Measurements from ENCODE around the gene B4GALT2. TPM values are rescaled to one million over a fixed set of nuclear protein-coding genes. Genes with fewer than 3 reads are reported as not detected.

Gene B4GALT2
- total RNA-seq, 1 experiment from 2014 or later = 70.9 TPM

DNA sequence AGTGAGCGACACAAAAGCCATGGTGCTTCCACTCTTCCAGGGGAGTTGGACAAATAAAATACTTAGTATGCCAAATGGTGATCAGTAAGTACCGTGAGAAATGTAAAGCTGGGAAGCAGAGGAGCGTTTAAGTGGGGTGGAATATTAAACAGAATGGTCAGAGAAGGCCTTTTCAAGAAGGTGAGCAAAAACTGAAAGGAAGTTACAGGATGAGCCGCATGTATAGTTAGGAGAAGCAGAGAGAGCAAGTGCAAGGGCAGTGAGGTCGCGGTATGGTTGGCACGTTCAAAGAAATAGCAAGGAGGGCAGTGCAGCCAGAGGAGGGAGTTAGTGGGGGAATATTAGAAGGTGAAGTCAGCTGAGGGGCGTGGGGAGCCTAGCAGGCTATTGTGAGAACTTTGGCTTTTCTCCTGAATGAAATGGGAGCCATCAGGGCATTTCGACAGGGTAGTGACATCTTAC, 5.0 kb upstream of the B4GALT2 start:
- H3K9me3 Mint-ChIP-seq = no peaks in the 10 kb centered on the region
- H3K36me3 Mint-ChIP-seq (ENCODE audit: insufficient read depth in 1 of 3, low read depth in 3 of 3) = peaks cover 23 to 53% (median 38%) of the 10 kb centered on the region in 3 experiments; a peak in 6 of 7 replicates
- H3K4me1 Mint-ChIP-seq = peaks cover 31 to 43% of the 10 kb centered on the region in 2 experiments
- Histone ChIP-seq H4K5ac (ENCODE audit: insufficient read length, low read depth, low read length) (no peak overlapping the region), H3K27ac (ENCODE audit: insufficient read length, low read depth, low read length) (no peak overlapping the region), H4K20me1 (ENCODE audit: control insufficient read depth, insufficient read depth, insufficient read length) (no peaks in the 10 kb centered on the region), H3K79me2 (ENCODE audit: insufficient read depth, low read length) (peaks cover 3% of the 10 kb centered on the region; the same call in 1 of the 2 replicates), H3T11ph (ENCODE audit: low read length) (no peak overlapping the region), H3K56ac (ENCODE audit: insufficient read length, low read depth, low read length) (no peak overlapping the region), H2BK15ac (ENCODE audit: low read depth, low read length) (no peak overlapping the region), H3K23me2 (ENCODE audit: insufficient read length, low read depth, low read length, poor library complexity, severe bottlenecking) (peaks cover 22% of the 10 kb centered on the region), H3K4ac (ENCODE audit: low read depth, low read length) (no peak overlapping the region), H3K23ac (ENCODE audit: insufficient read length, low read depth, low read length) (no peak overlapping the region), H2AFZ (ENCODE audit: low read length) (no peak overlapping the region), H3K4me2 (ENCODE audit: insufficient read depth, insufficient read length, low read length) (peak overlapping the region; percentile 82), H3K9ac (ENCODE audit: extremely low read depth, insufficient read length, low read length) (peak overlapping the region; percentile 10), H3K79me1 (ENCODE audit: insufficient read depth, low read depth, low read length, poor library complexity, severe bottlenecking) (peaks cover 9% of the 10 kb centered on the region), H4K8ac (replicated peaks; ENCODE audit: insufficient read length, low read depth, low read length) (no peak overlapping the region), H2BK120ac (ENCODE audit: low read depth, low read length, poor library complexity, severe bottlenecking) (no peak overlapping the region), H3K27me3 (ENCODE audit: insufficient read depth, low read length) (no peaks in the 10 kb centered on the region), H4K91ac (ENCODE audit: insufficient read length, low read depth, low read length) (no peak overlapping the region), H2BK12ac (ENCODE audit: insufficient read length, low read depth, low read length) (no peak overlapping the region), H3K9me3 (ENCODE audit: control insufficient read depth, low read depth, low read length) (no peaks in the 10 kb centered on the region), H2BK5ac (ENCODE audit: insufficient read length, low read length) (no peak overlapping the region), H3K4me1 (ENCODE audit: insufficient read depth, low read length) (peaks cover 5% of the 10 kb centered on the region; the same call in 1 of the 2 replicates), H3K18ac (ENCODE audit: insufficient read length, low read depth, low read length) (no peak overlapping the region), H3K14ac (ENCODE audit: insufficient read depth, low read length) (no peak overlapping the region), H2AK5ac (ENCODE audit: insufficient read length, low read length) (no peak overlapping the region), H2BK20ac (ENCODE audit: low read depth, low read length, poor library complexity, severe bottlenecking) (no peak overlapping the region)
- H3K27me3 Mint-ChIP-seq (ENCODE audit: low read depth) = peaks cover 1% of the 10 kb centered on the region; the same call in 1 of the 2 replicates
- peak overlapping the region; percentile 82 to 95 for H3K4me3 Mint-ChIP-seq
- H3K27ac Mint-ChIP-seq = peak overlapping the region; percentile 88 to 94 (median 88); a peak in 6 of 7 replicates
- no peak for DNase-seq
- no CpG with 5 or more reads among the region's 9 CpGs for WGBS (ENCODE audit: extremely low coverage, insufficient read length, low lambda C conversion rate)
- TF ChIP-seq, protein P1, sequence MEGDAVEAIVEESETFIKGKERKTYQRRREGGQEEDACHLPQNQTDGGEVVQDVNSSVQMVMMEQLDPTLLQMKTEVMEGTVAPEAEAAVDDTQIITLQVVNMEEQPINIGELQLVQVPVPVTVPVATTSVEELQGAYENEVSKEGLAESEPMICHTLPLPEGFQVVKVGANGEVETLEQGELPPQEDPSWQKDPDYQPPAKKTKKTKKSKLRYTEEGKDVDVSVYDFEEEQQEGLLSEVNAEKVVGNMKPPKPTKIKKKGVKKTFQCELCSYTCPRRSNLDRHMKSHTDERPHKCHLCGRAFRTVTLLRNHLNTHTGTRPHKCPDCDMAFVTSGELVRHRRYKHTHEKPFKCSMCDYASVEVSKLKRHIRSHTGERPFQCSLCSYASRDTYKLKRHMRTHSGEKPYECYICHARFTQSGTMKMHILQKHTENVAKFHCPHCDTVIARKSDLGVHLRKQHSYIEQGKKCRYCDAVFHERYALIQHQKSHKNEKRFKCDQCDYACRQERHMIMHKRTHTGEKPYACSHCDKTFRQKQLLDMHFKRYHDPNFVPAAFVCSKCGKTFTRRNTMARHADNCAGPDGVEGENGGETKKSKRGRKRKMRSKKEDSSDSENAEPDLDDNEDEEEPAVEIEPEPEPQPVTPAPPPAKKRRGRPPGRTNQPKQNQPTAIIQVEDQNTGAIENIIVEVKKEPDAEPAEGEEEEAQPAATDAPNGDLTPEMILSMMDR (conservative IDR thresholded peaks at IDR 0.05) = no peak
